ENCODE measurements around the gene SIGLEC7. TPM values are rescaled to one million over a fixed set of nuclear protein-coding genes. Genes with fewer than 3 reads are reported as not detected.

SIGLEC7 gene
- polyA plus RNA-seq, 3 donors: 0.59 to 5.1 (median 2.3) TPM

DNA sequence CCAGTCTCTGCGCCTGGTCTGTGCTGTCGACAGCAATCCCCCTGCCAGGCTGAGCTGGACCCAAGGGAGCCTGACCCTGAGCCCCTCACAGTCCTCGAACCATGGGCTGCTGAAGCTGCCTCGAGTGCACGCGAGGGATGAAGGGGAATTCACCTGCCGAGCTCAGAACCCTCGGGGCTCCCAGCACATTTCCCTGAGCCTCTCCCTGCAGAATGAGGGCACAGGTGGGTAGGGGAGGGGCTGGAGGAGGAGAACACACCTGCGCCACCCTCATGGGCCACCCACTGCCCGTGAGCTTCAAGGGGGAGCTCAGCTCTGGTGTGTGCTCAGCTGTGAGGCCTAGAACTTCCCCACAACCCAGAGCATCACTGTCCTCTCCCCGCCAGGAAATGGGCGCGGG lies 44.2 kb downstream of the SIGLEC7 start:
- H3K27ac ChIP-seq (ENCODE audit: low read depth, low read length): no peak overlapping the region
- WGBS, 3 donors: 43 to 70% (median 65%) methylated on average over 13 of the region's 13 CpGs

DNA sequence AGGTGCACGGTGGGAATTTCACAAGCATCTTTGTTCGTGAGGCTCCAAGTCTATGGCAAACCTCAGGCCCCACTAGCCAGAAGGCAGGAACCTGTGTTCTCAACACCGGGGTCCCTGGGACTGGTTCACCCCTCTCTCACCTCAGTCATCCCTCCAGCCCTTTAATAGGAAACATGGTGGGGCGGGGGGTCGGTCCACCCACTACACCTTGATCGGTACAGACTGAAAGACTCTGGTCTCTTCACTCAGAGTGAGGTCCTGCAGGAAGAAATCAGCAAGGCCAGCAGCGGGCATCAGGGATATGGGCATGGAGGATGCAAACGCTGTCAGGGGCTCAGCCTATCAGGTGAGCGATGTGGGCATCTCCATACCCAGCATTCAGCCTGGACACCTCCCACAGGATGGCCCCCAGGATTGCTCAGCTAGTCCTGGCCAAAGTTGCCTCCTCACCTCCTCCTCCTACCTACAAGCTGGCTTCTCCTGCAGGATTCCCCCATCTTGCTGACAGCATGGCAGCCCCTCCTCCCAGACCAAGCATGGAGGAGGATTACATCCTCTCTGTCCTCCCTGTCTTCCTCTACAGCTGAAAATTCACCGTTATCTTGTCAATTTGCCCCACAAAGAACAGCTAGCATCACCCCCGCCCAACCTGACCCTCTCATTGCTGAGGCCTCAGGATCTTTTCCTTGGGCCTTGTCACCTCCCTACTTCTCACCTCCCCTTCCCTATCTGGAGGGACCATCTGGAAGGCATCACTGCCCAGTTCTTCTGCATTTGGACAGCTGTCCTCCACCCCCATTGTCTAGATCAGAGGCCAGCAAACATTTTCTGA lies 45.5 kb downstream of the SIGLEC7 start:
- 78 to 91% (median 91%) methylated on average over 11 of the region's 11 CpGs for WGBS, 3 donors
- H3K27ac ChIP-seq (ENCODE audit: low read depth, low read length): no peak overlapping the region

DNA sequence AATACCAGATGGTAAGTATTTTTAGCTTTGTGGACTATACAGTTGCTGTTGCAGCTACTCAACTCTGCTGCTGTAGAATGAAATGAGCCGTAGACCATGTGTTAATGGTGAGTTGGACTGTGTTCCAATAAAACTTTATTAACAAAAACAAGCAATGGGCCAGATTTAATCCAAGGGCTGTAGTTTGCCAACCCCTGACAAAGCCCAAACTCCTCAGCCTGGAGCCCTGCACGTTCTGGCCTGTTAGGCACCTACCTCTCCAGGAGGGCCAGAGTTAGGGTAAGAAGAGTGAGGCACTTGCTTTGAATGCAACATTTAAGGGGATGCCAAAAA lies 46.1 kb downstream of the SIGLEC7 start:
- WGBS, 3 donors: 70 to 87% (median 87%) methylated on average over 2 of the region's 2 CpGs
- no peak overlapping the region for H3K27ac ChIP-seq (ENCODE audit: low read depth, low read length)

DNA sequence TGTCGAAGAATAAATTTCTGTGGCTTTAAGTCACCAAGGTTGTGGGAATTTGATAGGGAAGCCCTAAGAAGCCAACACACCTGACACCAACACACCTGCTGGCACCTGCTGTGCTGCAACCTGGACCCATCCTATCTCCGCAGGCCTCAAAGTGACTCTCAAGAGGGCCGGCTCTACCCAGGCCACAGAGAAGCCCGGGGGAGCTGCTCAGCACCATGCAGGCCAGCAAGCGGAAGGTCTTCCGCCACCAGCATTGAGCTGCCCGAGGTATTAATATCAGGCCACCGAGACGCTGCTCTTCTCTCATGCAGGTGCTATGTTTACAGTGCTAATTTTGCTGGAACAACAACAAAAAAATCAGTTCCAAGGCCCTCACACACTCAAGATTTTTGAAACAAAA lies 50.6 kb downstream of the SIGLEC7 start:
- WGBS, 3 donors: 78 to 91% (median 82%) methylated on average over 9 of the region's 9 CpGs
- no peak overlapping the region for H3K27ac ChIP-seq (ENCODE audit: low read depth, low read length)

DNA sequence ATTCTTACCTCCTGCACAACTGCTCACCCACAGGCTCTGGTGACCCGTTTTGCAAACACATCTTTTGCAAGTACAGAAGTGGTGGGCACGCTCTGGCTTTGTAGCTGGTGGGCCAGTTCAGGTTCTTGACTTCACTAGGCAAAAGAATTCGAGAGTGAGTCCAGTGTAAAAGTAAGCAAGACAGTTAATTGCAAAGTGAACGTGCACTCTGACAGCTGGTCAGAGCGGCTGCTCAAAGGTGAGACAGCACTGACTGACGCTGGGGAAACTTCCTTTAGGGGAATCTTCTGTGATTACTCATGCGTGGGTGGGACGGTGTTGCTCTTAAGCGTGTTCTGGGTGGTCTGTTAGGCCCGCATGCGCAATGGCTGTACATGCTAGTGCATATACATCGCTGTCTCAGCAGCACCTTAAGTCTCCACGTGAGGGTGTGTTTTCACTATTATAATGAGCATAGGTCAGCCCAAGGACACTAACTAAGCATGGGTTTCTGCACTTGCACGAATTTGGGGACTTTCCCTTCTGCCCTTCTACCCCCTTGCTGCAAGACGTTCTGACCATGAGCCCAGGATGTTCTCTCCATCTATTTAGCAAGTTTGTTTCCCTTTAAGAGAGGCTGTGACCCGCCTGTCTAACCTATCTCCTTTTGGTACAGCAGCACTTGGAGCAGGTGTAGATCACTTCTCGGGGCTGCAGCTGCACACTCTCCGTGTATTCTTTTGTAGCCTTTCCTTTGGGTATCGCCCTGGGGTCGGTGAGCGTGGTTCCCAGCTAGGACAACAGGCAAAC lies 52.6 kb downstream of the SIGLEC7 start:
- 53 to 61% (median 56%) methylated on average over 18 to 21 of the region's 21 CpGs for WGBS, 3 donors
- H3K27ac ChIP-seq (ENCODE audit: low read depth, low read length): no peak overlapping the region

DNA sequence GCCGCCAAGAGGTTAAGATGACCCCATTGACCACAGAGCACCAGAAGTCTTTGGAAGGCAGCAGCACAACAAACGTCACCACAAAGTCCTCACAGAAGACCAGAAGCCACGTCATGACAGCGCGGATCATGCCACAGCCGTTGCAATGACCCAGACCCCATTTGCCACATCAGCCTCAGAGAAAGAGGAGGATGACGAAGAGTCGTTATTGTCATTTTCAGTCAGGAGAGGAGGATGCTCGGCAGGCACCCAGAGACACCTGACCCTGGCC lies 53.1 kb downstream of the SIGLEC7 start:
- 80 to 86% (median 82%) methylated on average over 9 of the region's 9 CpGs for WGBS, 3 donors
- no peak overlapping the region for H3K27ac ChIP-seq (ENCODE audit: low read depth, low read length)

DNA sequence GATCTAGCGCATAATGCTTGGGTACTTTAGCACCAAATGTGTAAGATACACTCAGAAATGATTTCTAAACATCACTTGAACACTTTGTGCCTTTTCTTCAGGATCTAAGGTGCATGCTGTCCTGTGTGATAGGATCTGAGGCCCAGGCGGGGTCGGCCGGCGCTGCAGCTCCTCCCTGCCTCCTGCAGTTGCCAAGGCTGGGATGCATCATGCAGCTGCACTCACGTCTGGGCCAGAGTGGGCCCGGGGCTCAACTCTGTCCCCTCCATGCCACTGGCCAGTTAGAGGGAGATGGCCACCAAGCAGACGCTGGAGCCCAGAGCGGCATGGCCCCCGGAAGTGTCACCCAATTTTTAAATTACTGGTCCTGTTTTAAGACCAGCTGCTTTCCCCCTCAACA lies 53.5 kb downstream of the SIGLEC7 start:
- 81 to 92% (median 87%) methylated on average over 10 of the region's 10 CpGs for WGBS, 3 donors
- no peak overlapping the region for H3K27ac ChIP-seq (ENCODE audit: low read depth, low read length)

DNA sequence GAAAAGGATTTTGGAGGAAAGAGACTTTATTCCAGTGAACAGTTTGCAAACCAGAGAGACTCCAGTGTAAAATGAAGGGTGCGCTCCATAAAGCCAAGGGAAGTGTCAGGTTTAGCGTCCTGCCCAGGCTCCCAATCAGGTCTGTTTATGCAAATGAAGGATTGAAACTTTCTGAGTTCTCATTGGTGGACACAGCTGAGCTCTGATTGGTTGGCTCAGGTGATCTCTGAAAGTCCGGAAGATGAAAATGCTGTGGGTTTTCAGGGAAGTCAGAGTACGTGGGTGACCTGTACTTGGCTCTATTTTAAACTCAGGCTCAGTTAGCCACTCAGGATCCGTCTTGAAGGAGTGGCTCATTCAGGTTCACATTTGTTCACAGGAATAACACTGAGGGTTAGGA lies 54.1 kb downstream of the SIGLEC7 start:
- H3K27ac ChIP-seq (ENCODE audit: low read depth, low read length): no peak overlapping the region
- WGBS, 3 donors: 62 to 79% (median 69%) methylated on average over 5 of the region's 5 CpGs

DNA sequence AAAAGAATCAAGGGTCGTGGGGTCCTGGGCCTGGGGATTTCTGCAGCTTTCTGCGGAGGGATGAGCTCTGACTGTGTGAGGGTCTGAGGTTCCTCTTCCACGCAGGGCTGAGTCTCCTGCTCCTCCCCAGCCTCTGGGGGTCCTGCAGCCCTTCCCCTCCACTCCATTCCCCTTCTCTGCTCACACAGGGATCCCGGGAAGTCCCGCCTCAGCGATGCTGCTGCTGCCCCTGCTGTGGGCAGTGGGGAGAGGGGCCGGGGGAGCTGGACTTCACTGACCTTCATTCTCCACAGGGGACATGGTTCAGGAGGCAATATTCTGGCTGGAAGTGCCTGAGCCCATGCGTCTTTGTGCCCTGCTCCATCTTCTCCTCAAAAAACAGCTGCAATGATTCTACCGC lies 56.5 kb downstream of the SIGLEC7 start:
- no peak overlapping the region for H3K27ac ChIP-seq (ENCODE audit: low read depth, low read length)
- 66 to 83% (median 67%) methylated on average over 9 of the region's 9 CpGs for WGBS, 3 donors

DNA sequence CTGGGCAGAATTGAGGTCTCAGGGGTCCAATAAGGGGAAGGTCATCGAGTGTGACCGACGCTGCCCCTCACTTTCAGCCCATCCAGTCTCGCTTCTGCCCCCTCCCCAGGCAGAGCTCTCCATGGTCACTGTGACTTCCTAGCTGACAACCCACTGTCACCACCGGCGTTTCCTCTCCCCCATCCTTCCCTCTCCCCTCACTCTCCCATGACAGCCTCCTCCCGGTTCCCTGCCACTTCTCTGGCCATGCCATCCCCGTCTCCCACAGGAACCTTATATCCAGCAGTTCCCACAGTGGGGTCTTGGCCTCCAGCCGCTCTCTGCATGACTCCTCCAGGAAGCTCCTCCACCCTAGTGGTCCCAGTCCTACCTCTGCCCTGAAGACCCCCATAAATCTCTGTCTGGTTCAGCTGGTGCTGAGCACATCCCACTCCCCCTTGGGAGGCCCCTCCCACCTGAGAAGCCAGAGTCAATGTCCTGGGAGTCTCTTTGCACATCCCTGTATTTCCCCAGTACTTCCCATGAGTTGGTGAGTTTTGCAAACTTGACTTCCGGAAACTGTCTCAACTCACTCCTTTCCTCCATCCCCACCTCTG lies 58.1 kb downstream of the SIGLEC7 start:
- 65 to 73% (median 66%) methylated on average over 10 of the region's 10 CpGs for WGBS, 3 donors

DNA sequence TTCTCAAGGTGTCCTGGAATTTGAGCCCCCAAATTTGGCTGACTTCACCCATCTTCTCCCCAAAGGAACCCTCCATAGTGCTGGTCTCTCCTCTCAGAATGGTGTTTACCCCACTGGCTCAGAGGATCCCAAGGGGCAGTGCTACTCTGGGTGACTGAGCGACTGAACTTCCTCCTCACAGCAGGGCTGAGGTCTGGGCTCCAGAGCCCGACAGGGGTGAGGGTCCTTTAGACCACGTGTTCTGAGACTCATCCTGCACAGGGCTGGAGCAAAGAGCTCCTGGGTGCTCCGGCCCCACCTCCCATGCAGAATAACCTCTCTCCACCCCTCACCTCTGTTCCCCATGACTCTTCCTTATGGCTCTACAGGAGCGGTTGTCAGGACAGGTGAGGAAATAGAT lies 59.6 kb downstream of the SIGLEC7 start:
- 41 to 55% (median 54%) methylated on average over 5 of the region's 5 CpGs for WGBS, 3 donors
- no peak overlapping the region for H3K27ac ChIP-seq (ENCODE audit: low read depth, low read length)

More for the DNA sequence above, 58.1 kb downstream of the SIGLEC7 start:
- H3K27ac ChIP-seq (ENCODE audit: low read depth, low read length): no peak overlapping the region

Other genes with a start within 250 kb of the SIGLEC7 start
- gene KLK4, start 230.9 kb upstream of the SIGLEC7 start, polyA plus RNA-seq: not detected
- 1 to 10 TPM in 1 of 3 donors, under 1 TPM in 1, not detected in 1; 0.28 to 1.3 TPM for gene KLK5, start 189.3 kb upstream of the SIGLEC7 start, polyA plus RNA-seq
- under 1 TPM in 2 of 3 donors, not detected in 1; 0.03 to 0.18 TPM for gene KLK6, start 172.7 kb upstream of the SIGLEC7 start, polyA plus RNA-seq
- gene KLK7, start 158.4 kb upstream of the SIGLEC7 start, polyA plus RNA-seq: 1 to 10 TPM in 1 of 3 donors, under 1 TPM in 2; 0.03 to 1.3 (median 0.86) TPM
- gene KLK8, start 140.7 kb upstream of the SIGLEC7 start, polyA plus RNA-seq: 1 to 10 TPM in 2 of 3 donors, under 1 TPM in 1; 0.97 to 6.6 (median 1.3) TPM
- gene KLK10, start 122.6 kb upstream of the SIGLEC7 start, polyA plus RNA-seq: 1 to 10 TPM in 1 of 3 donors, under 1 TPM in 2; 0.15 to 1.3 (median 0.90) TPM
- 10 to 100 TPM in 1 of 3 donors, 1 to 10 TPM in 2; 4.3 to 12.1 (median 9.5) TPM for gene KLK11, start 115.7 kb upstream of the SIGLEC7 start, polyA plus RNA-seq
- under 1 TPM in 1 of 3 donors, not detected in 2; 0.55 TPM for gene KLK12, start 107.3 kb upstream of the SIGLEC7 start, polyA plus RNA-seq
- 1 to 10 TPM in 2 of 3 donors, not detected in 1; 1.2 to 1.3 TPM for gene KLK13, start 77.2 kb upstream of the SIGLEC7 start, polyA plus RNA-seq
- gene KLK14, start 59.4 kb upstream of the SIGLEC7 start, polyA plus RNA-seq: under 1 TPM in 2 of 3 donors, not detected in 1; 0.07 to 0.20 TPM
- gene CTU1, start 33.9 kb upstream of the SIGLEC7 start, polyA plus RNA-seq: 1 to 10 TPM; 1.2 to 4.9 (median 3.2) TPM
- 1 to 10 TPM in 2 of 3 donors, under 1 TPM in 1; 0.78 to 7.1 (median 4.3) TPM for gene SIGLEC9, start 17.4 kb upstream of the SIGLEC7 start, polyA plus RNA-seq
- gene CD33, start 82.8 kb downstream of the SIGLEC7 start, polyA plus RNA-seq: 10 to 100 TPM in 1 of 3 donors, 1 to 10 TPM in 2; 1.5 to 10.6 (median 6.7) TPM
- not detected for gene SIGLECL1, start 108.8 kb downstream of the SIGLEC7 start, polyA plus RNA-seq
- 1 to 10 TPM in 1 of 3 donors, under 1 TPM in 2; 0.11 to 1.1 (median 0.28) TPM for gene IGLON5, start 169.3 kb downstream of the SIGLEC7 start, polyA plus RNA-seq
- gene VSIG10L, start 199.8 kb downstream of the SIGLEC7 start, polyA plus RNA-seq: 1 to 10 TPM in 2 of 3 donors, under 1 TPM in 1; 0.48 to 1.7 (median 1.3) TPM
- 100 to 1,000 TPM in 2 of 3 donors, 10 to 100 TPM in 1; 99.6 to 407 (median 224) TPM for gene ETFB, start 224.1 kb downstream of the SIGLEC7 start, polyA plus RNA-seq
- gene CLDND2, start 226.7 kb downstream of the SIGLEC7 start, polyA plus RNA-seq: 1 to 10 TPM in 1 of 3 donors, under 1 TPM in 2; 0.48 to 3.3 (median 0.49) TPM
- gene NKG7, start 230.4 kb downstream of the SIGLEC7 start, polyA plus RNA-seq: 10 to 100 TPM in 1 of 3 donors, 1 to 10 TPM in 2; 1.5 to 10.3 (median 9.1) TPM
- not detected for gene LIM2, start 245.7 kb downstream of the SIGLEC7 start, polyA plus RNA-seq
- under 1 TPM in 1 of 3 donors, not detected in 2; 0.56 TPM for gene C19orf84, start 248.3 kb downstream of the SIGLEC7 start, polyA plus RNA-seq

Data from adipose tissue (tissue), 3 donors.